Putamen (tissue), 1 donor: Measurements from ENCODE around the gene SMARCA4.
"Not testable (repeated sequence)": the region's sequence is repeated elsewhere in the genome, so short reads cannot be mapped to it uniquely, and the experiment has no call there.

Source experiments
- DNase-seq: peaks from one replicate; pipeline ENCODE4 v3.0.0-alpha.2; 2016; ENCODE audit warnings: low spot score

SMARCA4 gene

DNA sequence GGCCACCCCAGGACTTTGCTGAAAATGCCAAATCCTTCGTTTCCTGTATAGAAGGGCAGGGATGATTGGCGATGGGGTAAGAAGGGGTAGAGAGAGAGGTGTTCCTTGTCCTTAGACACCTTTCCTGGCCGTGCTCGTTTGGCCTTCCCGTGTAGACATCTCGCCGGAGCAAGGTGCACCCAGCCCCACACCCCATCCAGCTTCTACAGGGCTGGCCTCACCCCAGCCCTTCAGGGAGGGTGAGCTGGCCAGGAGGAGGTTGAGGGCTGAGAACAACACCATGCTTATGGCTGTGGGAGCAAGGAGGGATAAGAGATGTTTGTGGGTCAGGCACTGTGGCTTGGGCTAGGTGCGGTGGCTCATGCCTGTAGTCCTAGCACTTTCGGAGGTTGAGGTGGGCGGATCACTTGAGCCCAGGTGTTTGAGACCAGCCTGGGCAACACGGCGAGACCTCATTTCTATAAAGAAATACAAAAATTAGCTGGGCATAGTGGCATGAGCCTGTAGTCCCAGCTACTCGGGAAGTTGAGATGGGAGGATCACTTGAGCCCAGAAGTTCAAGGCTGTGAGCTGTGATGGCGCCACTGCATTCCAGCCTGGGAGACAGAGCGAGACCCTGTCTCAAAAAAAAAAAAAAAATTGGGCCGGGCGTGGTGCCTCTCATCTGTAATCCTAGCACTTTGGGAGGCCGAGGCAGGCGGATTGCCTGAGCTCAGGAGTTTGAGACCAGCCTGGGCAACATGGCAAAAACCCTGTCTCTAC is 15.5 kb downstream of the SMARCA4 start:
- DNase-seq: no peak

GRCh38 chr19:10977742-10978092 is 16.9 kb downstream of the SMARCA4 start:
- no peak for DNase-seq

DNA sequence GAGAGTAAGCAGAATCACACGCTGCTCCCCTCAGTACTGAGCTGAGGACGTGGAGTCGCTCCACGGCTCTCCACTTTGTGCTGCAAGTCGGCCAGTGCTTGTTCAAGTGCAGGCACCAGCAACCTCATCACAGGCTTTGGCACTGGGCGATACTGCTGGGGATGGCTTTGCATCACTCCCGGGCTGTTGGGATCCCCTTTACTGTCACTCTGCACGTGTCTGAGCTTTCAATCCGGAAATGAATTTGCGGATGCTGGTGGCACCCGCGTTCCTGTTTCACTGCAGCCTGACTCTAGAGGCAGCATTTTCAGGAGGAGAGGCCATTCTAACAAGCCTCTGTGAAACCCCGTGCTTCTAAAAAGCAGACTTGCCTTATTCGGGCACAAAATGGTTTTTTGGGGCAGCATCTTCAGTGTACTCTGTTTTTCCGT is 19.1 kb downstream of the SMARCA4 start:
- no peak for DNase-seq

DNA sequence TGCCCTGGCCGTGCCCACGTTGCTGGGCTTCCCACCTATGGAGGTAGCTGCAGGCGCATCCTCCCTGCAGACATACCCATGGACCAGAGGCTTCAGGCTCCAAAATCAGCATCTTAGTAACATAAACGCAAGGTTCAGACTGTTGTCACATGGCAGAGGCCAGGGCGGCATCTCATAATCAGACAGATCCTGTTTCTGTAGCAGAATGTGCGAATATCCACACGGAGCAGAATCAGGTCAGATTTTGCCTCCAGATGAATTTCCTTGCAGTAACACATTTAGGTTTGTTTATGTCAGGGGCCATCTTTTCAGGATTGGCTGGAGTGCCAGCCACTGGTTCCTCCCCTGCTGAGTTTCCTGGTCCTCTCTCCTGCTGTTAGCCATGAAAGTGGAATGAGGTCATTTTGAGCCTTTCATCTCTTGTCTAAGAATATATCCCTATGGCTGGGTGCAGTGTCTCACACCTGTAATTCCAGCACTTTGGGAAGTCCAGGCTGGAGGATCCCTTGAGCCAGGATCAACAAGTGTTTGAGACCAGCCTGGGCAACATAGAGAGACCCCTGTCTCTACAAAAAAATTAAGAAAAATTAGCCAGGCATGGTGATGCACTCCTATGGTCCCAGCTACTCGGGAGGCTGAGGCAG is 20.5 kb downstream of the SMARCA4 start:
- no peak for DNase-seq

- no peak for DNase-seq
These were observed 22.2 kb downstream of the SMARCA4 start for GRCh38 chr19:10983026-10983425.

DNA sequence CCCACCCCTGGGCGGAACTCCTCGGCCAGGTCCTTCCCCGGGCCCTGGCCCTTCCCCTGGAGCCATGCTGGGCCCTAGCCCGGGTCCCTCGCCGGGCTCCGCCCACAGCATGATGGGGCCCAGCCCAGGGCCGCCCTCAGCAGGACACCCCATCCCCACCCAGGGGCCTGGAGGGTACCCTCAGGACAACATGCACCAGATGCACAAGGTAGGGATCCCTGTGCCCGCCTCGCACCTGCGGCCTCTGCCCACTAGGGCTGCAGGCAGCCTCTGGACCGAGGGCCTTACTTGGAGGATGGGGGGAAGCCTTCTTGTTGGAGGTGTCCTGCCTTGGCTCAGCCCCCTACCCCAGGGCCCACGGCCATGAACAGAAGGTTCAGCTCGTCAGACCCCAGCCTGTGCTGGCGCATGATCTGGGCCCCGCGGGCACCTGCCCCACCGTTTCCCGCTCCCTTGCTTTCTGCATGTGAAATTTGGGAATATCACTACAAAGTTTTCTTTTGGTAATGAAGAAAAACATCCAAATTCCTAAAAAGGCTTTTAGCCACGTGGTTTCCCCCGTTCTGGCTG is 23.4 kb downstream of the SMARCA4 start:
- no peak for DNase-seq

- no peak for DNase-seq
These were observed 24.7 kb downstream of the SMARCA4 start for GRCh38 chr19:10985502-10985901.

DNA sequence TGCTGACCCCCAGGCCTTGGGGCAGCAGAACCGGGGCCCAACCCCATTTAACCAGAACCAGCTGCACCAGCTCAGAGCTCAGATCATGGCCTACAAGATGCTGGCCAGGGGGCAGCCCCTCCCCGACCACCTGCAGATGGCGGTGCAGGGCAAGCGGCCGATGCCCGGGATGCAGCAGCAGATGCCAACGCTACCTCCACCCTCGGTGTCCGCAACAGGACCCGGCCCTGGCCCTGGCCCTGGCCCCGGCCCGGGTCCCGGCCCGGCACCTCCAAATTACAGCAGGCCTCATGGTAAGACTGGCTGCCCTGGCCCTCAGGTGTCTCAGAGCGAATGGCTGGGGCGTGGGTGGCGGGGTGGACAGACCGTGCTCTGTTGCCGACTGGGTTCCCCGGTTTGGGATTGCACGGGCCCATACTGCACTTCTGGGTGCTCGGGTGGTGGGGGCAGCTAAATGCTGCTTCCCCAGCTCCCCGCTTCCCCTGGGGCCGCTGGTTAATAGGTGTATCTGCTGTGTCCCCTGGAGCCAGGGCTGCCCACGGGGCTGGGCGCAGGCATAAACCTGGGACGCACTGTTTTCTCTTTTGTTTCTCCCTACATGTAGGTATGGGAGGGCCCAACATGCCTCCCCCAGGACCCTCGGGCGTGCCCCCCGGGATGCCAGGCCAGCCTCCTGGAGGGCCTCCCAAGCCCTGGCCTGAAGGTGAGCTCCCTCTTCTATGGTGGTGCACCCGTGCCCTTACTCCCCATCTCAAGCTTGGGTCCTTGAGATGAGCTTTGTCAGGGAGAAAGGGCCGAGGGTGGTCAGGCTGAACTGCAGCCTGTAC is 25.7 kb downstream of the SMARCA4 start:
- DNase-seq: no peak

DNA sequence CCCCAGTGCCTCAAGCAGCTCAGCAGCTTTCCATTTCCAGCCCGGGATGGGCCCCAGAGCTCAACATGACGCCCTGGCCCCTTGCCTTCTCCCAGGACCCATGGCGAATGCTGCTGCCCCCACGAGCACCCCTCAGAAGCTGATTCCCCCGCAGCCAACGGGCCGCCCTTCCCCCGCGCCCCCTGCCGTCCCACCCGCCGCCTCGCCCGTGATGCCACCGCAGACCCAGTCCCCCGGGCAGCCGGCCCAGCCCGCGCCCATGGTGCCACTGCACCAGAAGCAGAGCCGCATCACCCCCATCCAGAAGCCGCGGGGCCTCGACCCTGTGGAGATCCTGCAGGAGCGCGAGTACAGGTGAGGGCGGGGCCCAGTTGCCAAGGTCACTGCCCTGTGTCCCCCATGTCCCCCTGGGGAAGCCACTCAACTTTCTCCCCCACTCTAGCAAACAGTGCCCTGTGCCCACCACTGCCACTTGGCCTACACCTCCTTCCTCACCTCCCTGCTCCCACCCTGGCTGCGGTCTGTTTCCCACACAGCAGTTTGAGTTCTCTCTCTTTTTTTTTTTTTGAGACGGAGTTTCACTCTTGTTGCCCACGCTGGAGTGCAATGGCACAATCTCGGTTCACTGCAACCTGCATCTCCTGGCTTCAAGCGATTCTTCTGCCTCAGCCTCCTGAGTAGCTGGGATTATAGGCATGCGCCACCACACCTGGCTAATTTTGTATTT is 26.9 kb downstream of the SMARCA4 start:
- DNase-seq: no peak

DNA sequence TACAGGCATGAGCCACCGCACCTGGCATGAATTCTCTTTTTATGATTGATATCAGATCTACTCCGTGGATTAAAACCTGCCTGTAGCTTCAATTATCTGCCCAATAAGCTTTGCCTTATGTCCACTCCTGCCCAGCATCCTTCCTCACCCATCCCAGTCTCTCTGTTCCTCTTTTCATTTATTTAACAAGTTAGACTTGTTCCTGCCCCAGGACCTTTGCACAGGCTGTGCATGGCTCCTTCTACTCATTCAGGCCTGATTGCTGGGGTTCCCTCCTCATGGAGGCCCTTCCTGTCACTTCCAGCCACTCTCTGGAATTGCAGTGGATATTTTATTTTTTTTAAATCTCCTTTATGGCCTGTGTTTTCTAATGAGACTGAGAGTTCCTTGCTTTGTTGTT is 27.6 kb downstream of the SMARCA4 start:
- DNase-seq: no peak

DNA sequence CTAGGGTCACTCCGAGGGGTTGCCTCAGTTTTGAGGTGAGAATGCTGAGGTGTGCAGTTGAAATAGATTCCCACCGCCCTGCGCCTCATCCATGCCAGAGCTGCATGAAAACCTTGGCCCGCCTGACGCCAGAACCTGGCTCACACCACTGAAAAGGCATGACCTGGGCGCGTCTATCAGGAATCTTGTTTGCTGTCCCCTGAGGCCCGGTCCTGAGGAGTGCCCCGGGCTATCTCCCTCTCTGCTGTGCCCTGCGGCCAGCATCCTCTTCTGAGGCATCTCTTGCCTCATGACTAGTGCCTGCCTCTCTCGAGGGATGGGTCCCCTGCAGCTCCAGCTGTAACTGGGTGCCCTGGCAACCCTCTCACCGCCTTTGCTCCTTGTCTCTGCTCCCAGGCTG is 28.1 kb downstream of the SMARCA4 start:
- DNase-seq: no peak

DNA sequence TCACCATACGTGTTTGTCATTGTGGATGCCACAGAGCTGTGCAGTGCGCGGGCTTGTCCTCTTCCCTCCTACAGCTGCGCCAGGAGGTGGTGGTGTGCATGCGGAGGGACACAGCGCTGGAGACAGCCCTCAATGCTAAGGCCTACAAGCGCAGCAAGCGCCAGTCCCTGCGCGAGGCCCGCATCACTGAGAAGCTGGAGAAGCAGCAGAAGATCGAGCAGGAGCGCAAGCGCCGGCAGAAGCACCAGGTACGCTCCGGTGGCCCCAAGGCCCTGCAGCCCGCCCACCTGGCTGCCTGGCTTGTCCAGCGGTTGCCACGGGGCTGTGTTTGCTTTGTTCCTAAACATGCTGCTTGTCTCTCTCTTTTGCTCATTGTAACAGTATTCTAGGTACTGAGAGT is 30.2 kb downstream of the SMARCA4 start:
- no peak for DNase-seq

- DNase-seq: no peak
These were observed 30.8 kb downstream of the SMARCA4 start for GRCh38 chr19:10991521-10992081.

- DNase-seq: not testable (repeated sequence)
These were observed 31.3 kb downstream of the SMARCA4 start for GRCh38 chr19:10992174-10992573.

DNA sequence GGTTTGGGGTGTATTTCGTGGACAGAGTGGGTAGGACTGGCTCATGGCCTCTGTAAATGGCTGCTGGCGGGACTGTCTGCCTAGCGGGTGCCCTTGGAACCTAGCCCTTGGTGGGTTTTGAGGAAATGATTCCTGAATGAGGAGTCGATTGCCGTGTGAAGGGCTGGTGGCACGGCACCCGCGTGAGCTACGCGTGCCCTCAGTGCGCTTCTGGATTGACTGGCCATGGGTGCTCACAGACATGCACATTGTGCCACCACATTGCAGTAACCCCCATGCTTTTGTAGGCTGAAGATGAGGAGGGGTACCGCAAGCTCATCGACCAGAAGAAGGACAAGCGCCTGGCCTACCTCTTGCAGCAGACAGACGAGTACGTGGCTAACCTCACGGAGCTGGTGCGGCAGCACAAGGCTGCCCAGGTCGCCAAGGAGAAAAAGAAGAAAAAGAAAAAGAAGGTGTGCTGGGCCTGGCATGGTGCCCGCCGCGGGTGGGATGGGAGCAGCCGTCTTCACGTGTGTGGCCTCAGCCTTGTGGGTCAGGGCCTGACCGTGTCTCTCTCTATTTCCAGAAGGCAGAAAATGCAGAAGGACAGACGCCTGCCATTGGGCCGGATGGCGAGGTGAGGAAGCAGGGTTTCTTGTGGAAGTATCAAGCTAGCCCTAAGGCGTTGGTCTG is 35.2 kb downstream of the SMARCA4 start:
- DNase-seq: no peak

DNA sequence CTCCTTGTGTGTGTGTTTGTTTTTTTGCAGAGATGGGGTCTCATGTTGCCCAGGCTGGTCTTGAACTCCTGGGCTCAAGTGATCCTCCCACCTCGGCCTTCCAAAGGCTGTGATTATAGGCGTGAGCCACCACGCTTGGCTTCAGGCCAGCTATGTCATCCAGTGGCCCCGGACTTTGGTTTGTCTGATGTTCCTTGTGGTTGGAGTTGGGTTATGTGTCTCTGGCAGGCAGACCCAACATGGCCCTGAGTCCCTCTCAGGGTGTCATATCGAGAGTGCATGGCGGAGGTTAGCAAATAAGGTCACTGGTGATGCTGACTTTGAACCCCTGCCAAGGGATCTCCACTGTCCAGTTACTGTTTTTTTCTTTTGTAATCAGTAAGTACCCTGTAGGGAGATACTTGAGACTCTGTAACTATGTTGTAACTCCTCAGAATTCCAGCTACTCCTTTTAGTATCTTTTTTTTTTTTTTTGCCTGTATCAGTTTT is 37.3 kb downstream of the SMARCA4 start:
- no peak for DNase-seq

- no peak for DNase-seq
These were observed 37.8 kb downstream of the SMARCA4 start for GRCh38 chr19:10998666-10999065.

- DNase-seq: no peak
These were observed 44.7 kb downstream of the SMARCA4 start for GRCh38 chr19:11005521-11005920.

- no peak for DNase-seq
These were observed 46.6 kb downstream of the SMARCA4 start for GRCh38 chr19:11007385-11007784.

DNA sequence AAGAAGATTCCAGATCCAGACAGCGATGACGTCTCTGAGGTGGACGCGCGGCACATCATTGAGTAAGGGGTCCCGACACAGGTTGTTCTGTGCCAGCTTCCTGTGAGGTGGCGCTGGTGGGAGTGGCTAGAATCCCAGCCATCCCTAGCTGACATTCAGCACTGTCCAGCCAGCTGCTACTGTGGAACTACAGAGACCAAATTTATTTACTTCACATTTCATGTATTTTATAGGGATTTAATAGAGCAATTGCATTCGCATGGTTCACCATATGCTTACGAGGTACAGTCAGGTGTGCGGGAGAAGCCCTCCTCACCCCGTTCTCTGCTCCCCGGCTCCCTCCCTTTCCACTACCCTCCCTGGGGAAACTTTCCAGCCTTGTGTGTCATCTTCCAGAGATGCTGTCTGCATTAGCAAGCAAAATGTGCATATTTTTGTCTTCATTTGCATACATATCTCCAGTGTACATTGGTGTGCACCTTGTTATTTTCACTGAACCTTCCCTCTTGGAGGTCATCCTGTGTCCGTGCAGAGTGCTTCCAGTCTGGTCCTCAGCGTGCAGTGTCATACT is 47.2 kb downstream of the SMARCA4 start:
- peak; percentile 24 for DNase-seq
